Measurements from ENCODE around the gene HSPA4. TPM values are rescaled to one million over a fixed set of nuclear protein-coding genes. Genes with fewer than 3 reads are reported as not detected.

Gene HSPA4
- total and polyA plus RNA-seq, 2 experiments from 2014 or later = 340 to 343 TPM

DNA sequence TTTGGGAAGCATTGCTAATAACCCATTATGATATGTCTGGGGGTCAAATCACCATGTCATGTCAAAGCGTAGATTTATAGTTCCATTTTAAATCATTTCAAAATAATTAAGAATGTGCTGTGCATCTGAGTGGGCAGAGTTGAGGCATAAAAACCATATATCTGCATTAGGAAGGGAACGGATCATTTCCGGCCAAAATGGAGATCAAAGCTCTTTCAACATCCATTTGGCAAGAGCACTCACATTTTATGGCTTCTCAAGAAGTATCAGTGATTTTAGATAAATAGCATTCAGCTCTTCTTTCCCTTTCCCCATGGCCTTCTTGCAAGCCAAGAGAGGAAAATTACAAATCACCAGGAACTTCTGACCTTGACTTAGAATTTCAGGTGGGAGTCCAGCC lies 89.9 kb downstream of the HSPA4 start:
- Mint-ChIP-seq H3K27me3 (ENCODE audit: insufficient read depth, low read depth, poor library complexity) (no peaks in the 10 kb centered on the region), H3K4me1 (no peaks in the 10 kb centered on the region), H3K9me3 (peaks cover 10% of the 10 kb centered on the region; the same call in 2 of the 3 replicates), H3K27ac (no peak overlapping the region), H3K36me3 (ENCODE audit: low read depth) (no peaks in the 10 kb centered on the region; the same call in 2 of the 3 replicates), H3K4me3 (no peak overlapping the region)
- DNase-seq (ENCODE audit: low spot score) (no peak), ATAC-seq (no peak)
- Histone ChIP-seq H3K79me2 (replicated peaks; ENCODE audit: insufficient read depth) (no peaks in the 10 kb centered on the region), H3K4me1 (ENCODE audit: insufficient read depth) (no peaks in the 10 kb centered on the region), H3K27ac (ENCODE audit: low read depth) (no peak overlapping the region), H3K4me3 (no peak overlapping the region), H3K36me3 (ENCODE audit: insufficient read depth) (no peaks in the 10 kb centered on the region), H3K27me3 (ENCODE audit: insufficient read depth) (no peaks in the 10 kb centered on the region), H3K4me2 (no peak overlapping the region), H3K9me2 (ENCODE audit: insufficient read depth) (0 out of 2 replicates have a peak, but pooled peaks cover 2% of the 10 kb centered on the region), H3F3A (replicated peaks; ENCODE audit: low read depth) (no peaks in the 10 kb centered on the region), H4K20me1 (replicated peaks; ENCODE audit: insufficient read depth) (no peaks in the 10 kb centered on the region), H2AFZ (no peak overlapping the region)
- TF ChIP-seq CREB1 (CRISPR knock-in tag; IDR thresholded peaks at IDR 0.05; ENCODE audit: low read depth) (no peak), NANOG (IDR thresholded peaks at IDR 0.05; ENCODE audit: borderline replicate concordance) (no peak), EZH2 (IDR thresholded peaks at IDR 0.05; ENCODE audit: low read depth, unreplicated experiment) (no peak), JUNB (IDR thresholded peaks at IDR 0.05; ENCODE audit: unreplicated experiment) (no peak), STAT1 (IDR thresholded peaks at IDR 0.05; ENCODE audit: unreplicated experiment) (no peak), ZNF331 (CRISPR knock-in tag; IDR thresholded peaks at IDR 0.05; ENCODE audit: low read depth) (no peak), ZNF114 (CRISPR knock-in tag; IDR thresholded peaks at IDR 0.05) (no peak), EZH2phosphoT487 (IDR thresholded peaks at IDR 0.05; ENCODE audit: unreplicated experiment) (no peak), POLR2AphosphoS5 (IDR thresholded peaks at IDR 0.05; ENCODE audit: low read depth) (no peak)
- TF ChIP-seq, protein P1, sequence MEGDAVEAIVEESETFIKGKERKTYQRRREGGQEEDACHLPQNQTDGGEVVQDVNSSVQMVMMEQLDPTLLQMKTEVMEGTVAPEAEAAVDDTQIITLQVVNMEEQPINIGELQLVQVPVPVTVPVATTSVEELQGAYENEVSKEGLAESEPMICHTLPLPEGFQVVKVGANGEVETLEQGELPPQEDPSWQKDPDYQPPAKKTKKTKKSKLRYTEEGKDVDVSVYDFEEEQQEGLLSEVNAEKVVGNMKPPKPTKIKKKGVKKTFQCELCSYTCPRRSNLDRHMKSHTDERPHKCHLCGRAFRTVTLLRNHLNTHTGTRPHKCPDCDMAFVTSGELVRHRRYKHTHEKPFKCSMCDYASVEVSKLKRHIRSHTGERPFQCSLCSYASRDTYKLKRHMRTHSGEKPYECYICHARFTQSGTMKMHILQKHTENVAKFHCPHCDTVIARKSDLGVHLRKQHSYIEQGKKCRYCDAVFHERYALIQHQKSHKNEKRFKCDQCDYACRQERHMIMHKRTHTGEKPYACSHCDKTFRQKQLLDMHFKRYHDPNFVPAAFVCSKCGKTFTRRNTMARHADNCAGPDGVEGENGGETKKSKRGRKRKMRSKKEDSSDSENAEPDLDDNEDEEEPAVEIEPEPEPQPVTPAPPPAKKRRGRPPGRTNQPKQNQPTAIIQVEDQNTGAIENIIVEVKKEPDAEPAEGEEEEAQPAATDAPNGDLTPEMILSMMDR (conservative IDR thresholded peaks at IDR 0.05; ENCODE audit: low read depth in 2 of 2) = no peak
- TF ChIP-seq, protein P2, sequence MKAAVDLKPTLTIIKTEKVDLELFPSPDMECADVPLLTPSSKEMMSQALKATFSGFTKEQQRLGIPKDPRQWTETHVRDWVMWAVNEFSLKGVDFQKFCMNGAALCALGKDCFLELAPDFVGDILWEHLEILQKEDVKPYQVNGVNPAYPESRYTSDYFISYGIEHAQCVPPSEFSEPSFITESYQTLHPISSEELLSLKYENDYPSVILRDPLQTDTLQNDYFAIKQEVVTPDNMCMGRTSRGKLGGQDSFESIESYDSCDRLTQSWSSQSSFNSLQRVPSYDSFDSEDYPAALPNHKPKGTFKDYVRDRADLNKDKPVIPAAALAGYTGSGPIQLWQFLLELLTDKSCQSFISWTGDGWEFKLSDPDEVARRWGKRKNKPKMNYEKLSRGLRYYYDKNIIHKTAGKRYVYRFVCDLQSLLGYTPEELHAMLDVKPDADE (IDR thresholded peaks at IDR 0.05) = no peak
- TF ChIP-seq, protein P3, sequence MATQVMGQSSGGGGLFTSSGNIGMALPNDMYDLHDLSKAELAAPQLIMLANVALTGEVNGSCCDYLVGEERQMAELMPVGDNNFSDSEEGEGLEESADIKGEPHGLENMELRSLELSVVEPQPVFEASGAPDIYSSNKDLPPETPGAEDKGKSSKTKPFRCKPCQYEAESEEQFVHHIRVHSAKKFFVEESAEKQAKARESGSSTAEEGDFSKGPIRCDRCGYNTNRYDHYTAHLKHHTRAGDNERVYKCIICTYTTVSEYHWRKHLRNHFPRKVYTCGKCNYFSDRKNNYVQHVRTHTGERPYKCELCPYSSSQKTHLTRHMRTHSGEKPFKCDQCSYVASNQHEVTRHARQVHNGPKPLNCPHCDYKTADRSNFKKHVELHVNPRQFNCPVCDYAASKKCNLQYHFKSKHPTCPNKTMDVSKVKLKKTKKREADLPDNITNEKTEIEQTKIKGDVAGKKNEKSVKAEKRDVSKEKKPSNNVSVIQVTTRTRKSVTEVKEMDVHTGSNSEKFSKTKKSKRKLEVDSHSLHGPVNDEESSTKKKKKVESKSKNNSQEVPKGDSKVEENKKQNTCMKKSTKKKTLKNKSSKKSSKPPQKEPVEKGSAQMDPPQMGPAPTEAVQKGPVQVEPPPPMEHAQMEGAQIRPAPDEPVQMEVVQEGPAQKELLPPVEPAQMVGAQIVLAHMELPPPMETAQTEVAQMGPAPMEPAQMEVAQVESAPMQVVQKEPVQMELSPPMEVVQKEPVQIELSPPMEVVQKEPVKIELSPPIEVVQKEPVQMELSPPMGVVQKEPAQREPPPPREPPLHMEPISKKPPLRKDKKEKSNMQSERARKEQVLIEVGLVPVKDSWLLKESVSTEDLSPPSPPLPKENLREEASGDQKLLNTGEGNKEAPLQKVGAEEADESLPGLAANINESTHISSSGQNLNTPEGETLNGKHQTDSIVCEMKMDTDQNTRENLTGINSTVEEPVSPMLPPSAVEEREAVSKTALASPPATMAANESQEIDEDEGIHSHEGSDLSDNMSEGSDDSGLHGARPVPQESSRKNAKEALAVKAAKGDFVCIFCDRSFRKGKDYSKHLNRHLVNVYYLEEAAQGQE (IDR thresholded peaks at IDR 0.05; ENCODE audit: unreplicated experiment) = no peak
- TF ChIP-seq, protein P4, sequence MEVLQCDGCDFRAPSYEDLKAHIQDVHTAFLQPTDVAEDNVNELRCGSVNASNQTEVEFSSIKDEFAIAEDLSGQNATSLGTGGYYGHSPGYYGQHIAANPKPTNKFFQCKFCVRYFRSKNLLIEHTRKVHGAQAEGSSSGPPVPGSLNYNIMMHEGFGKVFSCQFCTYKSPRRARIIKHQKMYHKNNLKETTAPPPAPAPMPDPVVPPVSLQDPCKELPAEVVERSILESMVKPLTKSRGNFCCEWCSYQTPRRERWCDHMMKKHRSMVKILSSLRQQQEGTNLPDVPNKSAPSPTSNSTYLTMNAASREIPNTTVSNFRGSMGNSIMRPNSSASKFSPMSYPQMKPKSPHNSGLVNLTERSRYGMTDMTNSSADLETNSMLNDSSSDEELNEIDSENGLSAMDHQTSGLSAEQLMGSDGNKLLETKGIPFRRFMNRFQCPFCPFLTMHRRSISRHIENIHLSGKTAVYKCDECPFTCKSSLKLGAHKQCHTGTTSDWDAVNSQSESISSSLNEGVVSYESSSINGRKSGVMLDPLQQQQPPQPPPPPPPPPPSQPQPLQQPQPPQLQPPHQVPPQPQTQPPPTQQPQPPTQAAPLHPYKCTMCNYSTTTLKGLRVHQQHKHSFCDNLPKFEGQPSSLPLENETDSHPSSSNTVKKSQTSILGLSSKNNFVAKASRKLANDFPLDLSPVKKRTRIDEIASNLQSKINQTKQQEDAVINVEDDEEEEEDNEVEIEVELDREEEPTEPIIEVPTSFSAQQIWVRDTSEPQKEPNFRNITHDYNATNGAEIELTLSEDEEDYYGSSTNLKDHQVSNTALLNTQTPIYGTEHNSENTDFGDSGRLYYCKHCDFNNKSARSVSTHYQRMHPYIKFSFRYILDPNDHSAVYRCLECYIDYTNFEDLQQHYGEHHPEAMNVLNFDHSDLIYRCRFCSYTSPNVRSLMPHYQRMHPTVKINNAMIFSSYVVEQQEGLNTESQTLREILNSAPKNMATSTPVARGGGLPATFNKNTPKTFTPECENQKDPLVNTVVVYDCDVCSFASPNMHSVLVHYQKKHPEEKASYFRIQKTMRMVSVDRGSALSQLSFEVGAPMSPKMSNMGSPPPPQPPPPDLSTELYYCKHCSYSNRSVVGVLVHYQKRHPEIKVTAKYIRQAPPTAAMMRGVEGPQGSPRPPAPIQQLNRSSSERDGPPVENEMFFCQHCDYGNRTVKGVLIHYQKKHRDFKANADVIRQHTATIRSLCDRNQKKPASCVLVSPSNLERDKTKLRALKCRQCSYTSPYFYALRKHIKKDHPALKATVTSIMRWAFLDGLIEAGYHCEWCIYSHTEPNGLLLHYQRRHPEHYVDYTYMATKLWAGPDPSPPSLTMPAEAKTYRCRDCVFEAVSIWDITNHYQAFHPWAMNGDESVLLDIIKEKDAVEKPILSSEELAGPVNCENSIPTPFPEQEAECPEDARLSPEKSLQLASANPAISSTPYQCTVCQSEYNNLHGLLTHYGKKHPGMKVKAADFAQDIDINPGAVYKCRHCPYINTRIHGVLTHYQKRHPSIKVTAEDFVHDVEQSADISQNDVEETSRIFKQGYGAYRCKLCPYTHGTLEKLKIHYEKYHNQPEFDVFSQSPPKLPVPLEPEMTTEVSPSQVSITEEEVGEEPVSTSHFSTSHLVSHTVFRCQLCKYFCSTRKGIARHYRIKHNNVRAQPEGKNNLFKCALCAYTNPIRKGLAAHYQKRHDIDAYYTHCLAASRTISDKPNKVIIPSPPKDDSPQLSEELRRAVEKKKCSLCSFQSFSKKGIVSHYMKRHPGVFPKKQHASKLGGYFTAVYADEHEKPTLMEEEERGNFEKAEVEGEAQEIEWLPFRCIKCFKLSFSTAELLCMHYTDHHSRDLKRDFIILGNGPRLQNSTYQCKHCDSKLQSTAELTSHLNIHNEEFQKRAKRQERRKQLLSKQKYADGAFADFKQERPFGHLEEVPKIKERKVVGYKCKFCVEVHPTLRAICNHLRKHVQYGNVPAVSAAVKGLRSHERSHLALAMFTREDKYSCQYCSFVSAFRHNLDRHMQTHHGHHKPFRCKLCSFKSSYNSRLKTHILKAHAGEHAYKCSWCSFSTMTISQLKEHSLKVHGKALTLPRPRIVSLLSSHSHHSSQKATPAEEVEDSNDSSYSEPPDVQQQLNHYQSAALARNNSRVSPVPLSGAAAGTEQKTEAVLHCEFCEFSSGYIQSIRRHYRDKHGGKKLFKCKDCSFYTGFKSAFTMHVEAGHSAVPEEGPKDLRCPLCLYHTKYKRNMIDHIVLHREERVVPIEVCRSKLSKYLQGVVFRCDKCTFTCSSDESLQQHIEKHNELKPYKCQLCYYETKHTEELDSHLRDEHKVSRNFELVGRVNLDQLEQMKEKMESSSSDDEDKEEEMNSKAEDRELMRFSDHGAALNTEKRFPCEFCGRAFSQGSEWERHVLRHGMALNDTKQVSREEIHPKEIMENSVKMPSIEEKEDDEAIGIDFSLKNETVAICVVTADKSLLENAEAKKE (CRISPR knock-in tag; IDR thresholded peaks at IDR 0.05) = no peak
